Measurements from ENCODE around the gene CILP. TPM values are rescaled to one million over a fixed set of nuclear protein-coding genes. Genes with fewer than 3 reads are reported as not detected.

Gene CILP
- total RNA-seq, 1 experiment from 2014 or later = 0.04 TPM

- H3K79me1 ChIP-seq (ENCODE audit: insufficient read depth, low read depth, low read length, poor library complexity, severe bottlenecking) = no peaks in the 10 kb centered on the region
- H3K9me3 ChIP-seq (ENCODE audit: control insufficient read depth, low read depth, low read length) = no peaks in the 10 kb centered on the region
- no peaks in the 10 kb centered on the region for H3K79me2 ChIP-seq (ENCODE audit: insufficient read depth, low read length)
- WGBS (ENCODE audit: extremely low coverage, insufficient read length, low lambda C conversion rate) = no CpG with 5 or more reads among the region's 3 CpGs
- H3T11ph ChIP-seq (ENCODE audit: low read length) = no peak overlapping the region
- H3K56ac ChIP-seq (ENCODE audit: insufficient read length, low read depth, low read length) = no peak overlapping the region
- no peak overlapping the region for H3K9ac ChIP-seq (ENCODE audit: extremely low read depth, insufficient read length, low read length)
- H3K9me3 Mint-ChIP-seq = no peaks in the 10 kb centered on the region
- H3K27ac Mint-ChIP-seq = no peak overlapping the region
- H2BK120ac ChIP-seq (ENCODE audit: low read depth, low read length, poor library complexity, severe bottlenecking) = no peak overlapping the region
- no peak overlapping the region for H4K91ac ChIP-seq (ENCODE audit: insufficient read length, low read depth, low read length)
- no peak for TF ChIP-seq CTCF (conservative IDR thresholded peaks at IDR 0.05)
- H4K20me1 ChIP-seq (ENCODE audit: control insufficient read depth, insufficient read depth, insufficient read length) = no peaks in the 10 kb centered on the region
- no peak overlapping the region for H4K5ac ChIP-seq (ENCODE audit: insufficient read length, low read depth, low read length)
- H3K23ac ChIP-seq (ENCODE audit: insufficient read length, low read depth, low read length) = no peak overlapping the region
- H3K4me3 Mint-ChIP-seq = no peak overlapping the region
- H3K4me1 Mint-ChIP-seq = peaks cover 5 to 10% of the 10 kb centered on the region in 2 experiments; a peak in 3 of 4 replicates
- H2AK5ac ChIP-seq (ENCODE audit: insufficient read length, low read length) = no peak overlapping the region
- H3K27me3 Mint-ChIP-seq (ENCODE audit: low read depth) = peaks cover 3% of the 10 kb centered on the region
- no peak overlapping the region for H2BK5ac ChIP-seq (ENCODE audit: insufficient read length, low read length)
- no peaks in the 10 kb centered on the region for H3K27me3 ChIP-seq (ENCODE audit: insufficient read depth, low read length)
- H3K4me2 ChIP-seq (ENCODE audit: insufficient read depth, insufficient read length, low read length) = no peak overlapping the region
- no peaks in the 10 kb centered on the region for H3K36me3 Mint-ChIP-seq (ENCODE audit: insufficient read depth in 1 of 3, low read depth in 3 of 3)
- H3K27ac ChIP-seq (ENCODE audit: insufficient read length, low read depth, low read length) = no peak overlapping the region
- DNase-seq = no peak
- no peak overlapping the region for H2BK12ac ChIP-seq (ENCODE audit: insufficient read length, low read depth, low read length)
- no peak overlapping the region for H2AFZ ChIP-seq (ENCODE audit: low read length)
- no peak overlapping the region for H3K4ac ChIP-seq (ENCODE audit: low read depth, low read length)
- H4K8ac ChIP-seq (replicated peaks; ENCODE audit: insufficient read length, low read depth, low read length) = no peak overlapping the region
- no peak overlapping the region for H2BK15ac ChIP-seq (ENCODE audit: low read depth, low read length)
- H2BK20ac ChIP-seq (ENCODE audit: low read depth, low read length, poor library complexity, severe bottlenecking) = no peak overlapping the region
- no peak overlapping the region for H3K18ac ChIP-seq (ENCODE audit: insufficient read length, low read depth, low read length)
- no peak overlapping the region for H3K14ac ChIP-seq (ENCODE audit: insufficient read depth, low read length)
- no peaks in the 10 kb centered on the region for H3K4me1 ChIP-seq (ENCODE audit: insufficient read depth, low read length)
- no peaks in the 10 kb centered on the region for H3K23me2 ChIP-seq (ENCODE audit: insufficient read length, low read depth, low read length, poor library complexity, severe bottlenecking)
Observed at GRCh38 chr15:65219137-65219536, 7.9 kb upstream of the CILP start.

Measured in H9 (cell line).